GM12874 (cell line): ENCODE results near the gene HHAT.

Experiments
- CTCF ChIP-seq: IDR thresholded peaks from 2 replicates; pipeline ENCODE4 v1.5.1; 2011; ENCODE audit warnings: low read depth, mild to moderate bottlenecking, control low read depth, low read length, moderate library complexity; ENCODE audit not compliant: insufficient read depth

Gene HHAT

GRCh38 chr1:210535761-210536160 is 207.1 kb downstream of the HHAT start:
- TF ChIP-seq CTCF = no peak

GRCh38 chr1:210536254-210536961 is 207.7 kb downstream of the HHAT start:
- TF ChIP-seq CTCF = no peak

GRCh38 chr1:210540288-210540687 is 211.6 kb downstream of the HHAT start:
- no peak for TF ChIP-seq CTCF

GRCh38 chr1:210541680-210542358 is 213.1 kb downstream of the HHAT start:
- TF ChIP-seq CTCF = no peak

GRCh38 chr1:210551899-210552298 is 223.2 kb downstream of the HHAT start:
- TF ChIP-seq CTCF = no peak

GRCh38 chr1:210553711-210554110 is 225.0 kb downstream of the HHAT start:
- no peak for TF ChIP-seq CTCF

GRCh38 chr1:210554382-210554781 is 225.7 kb downstream of the HHAT start:
- no peak for TF ChIP-seq CTCF
